BLaER1 (cell line): Measurements from ENCODE around the gene RAI14.
"Not testable (repeated sequence)": the region's sequence is repeated elsewhere in the genome, so short reads cannot be mapped to it uniquely, and the experiment has no call there.

Experiments used
- H3K27ac ChIP-seq: shearing (Covaris generic); formaldehyde crosslinking; 2 replicates; pipeline ENCODE4 v1.8.1; 2022
- H3K27me3 ChIP-seq: shearing (Covaris generic); formaldehyde crosslinking; 2 replicates; pipeline ENCODE4 v1.8.1; 2022
- H3K36me3 ChIP-seq: shearing (Covaris generic); formaldehyde crosslinking; 2 replicates; pipeline ENCODE4 v1.8.1; 2022
- H3K4me1 ChIP-seq: shearing (Covaris generic); formaldehyde crosslinking; 2 replicates; pipeline ENCODE4 v1.8.1; 2022
- H3K4me2 ChIP-seq: shearing (Covaris generic); formaldehyde crosslinking; 2 replicates; pipeline ENCODE4 v1.8.1; 2022
- H3K4me3 ChIP-seq: shearing (Covaris generic); formaldehyde crosslinking; 2 replicates; pipeline ENCODE4 v1.8.1; 2022
- H3K9ac ChIP-seq: shearing (Covaris generic); formaldehyde crosslinking; 2 replicates; pipeline ENCODE4 v1.8.1; 2022
- H3K9me3 ChIP-seq: shearing (Covaris generic); formaldehyde crosslinking; 2 replicates; pipeline ENCODE4 v1.8.1; 2022
- H4K20me1 ChIP-seq: shearing (Covaris generic); formaldehyde crosslinking; 2 replicates; pipeline ENCODE4 v1.8.1; 2022
- Cebpa-rat ChIP-seq: shearing (Covaris generic); IDR thresholded peaks from 2 replicates; pipeline ENCODE4 v1.8.1; 2022

Gene RAI14

GRCh38 chr5:34695275-34696027 is 39.3 kb downstream of the RAI14 start:
- H4K20me1 ChIP-seq, result no peaks in the 10 kb centered on the region
- H3K27ac ChIP-seq, result peak overlapping the region; percentile 24; the same call in 1 of the 2 replicates
- H3K27me3 ChIP-seq, result no peaks in the 10 kb centered on the region
- TF ChIP-seq Cebpa-rat, result no peak
- no peak overlapping the region for H3K9ac ChIP-seq
- H3K9me3 ChIP-seq, result no peaks in the 10 kb centered on the region
- H3K36me3 ChIP-seq, result peaks cover 9% of the 10 kb centered on the region; the same call in 1 of the 2 replicates
- peak overlapping the region; percentile 52 for H3K4me2 ChIP-seq
- no peak overlapping the region for H3K4me3 ChIP-seq
- peaks cover 17% of the 10 kb centered on the region for H3K4me1 ChIP-seq

GRCh38 chr5:34697308-34698108 is 41.4 kb downstream of the RAI14 start:
- Histone ChIP-seq H3K4me1 (peaks cover 17% of the 10 kb centered on the region), H4K20me1 (no peaks in the 10 kb centered on the region), H3K27ac (no peak overlapping the region), H3K4me3 (no peak overlapping the region), H3K9ac (no peak overlapping the region), H3K4me2 (no peak overlapping the region), H3K36me3 (peaks cover 9% of the 10 kb centered on the region; the same call in 1 of the 2 replicates), H3K9me3 (no peaks in the 10 kb centered on the region), H3K27me3 (no peaks in the 10 kb centered on the region)
- no peak for TF ChIP-seq Cebpa-rat

GRCh38 chr5:34698109-34698419 is 41.9 kb downstream of the RAI14 start:
- H3K4me1 ChIP-seq, result peaks cover 17% of the 10 kb centered on the region
- H3K9ac ChIP-seq, result no peak overlapping the region
- H4K20me1 ChIP-seq, result no peaks in the 10 kb centered on the region
- no peak overlapping the region for H3K4me3 ChIP-seq
- H3K9me3 ChIP-seq, result no peaks in the 10 kb centered on the region
- H3K4me2 ChIP-seq, result no peak overlapping the region
- no peak overlapping the region for H3K27ac ChIP-seq
- peaks cover 9% of the 10 kb centered on the region; the same call in 1 of the 2 replicates for H3K36me3 ChIP-seq
- no peak for TF ChIP-seq Cebpa-rat
- H3K27me3 ChIP-seq, result no peaks in the 10 kb centered on the region

GRCh38 chr5:34698754-34699153 is 42.6 kb downstream of the RAI14 start:
- no peak overlapping the region for H3K9ac ChIP-seq
- H3K27me3 ChIP-seq, result no peaks in the 10 kb centered on the region
- no peak overlapping the region for H3K4me2 ChIP-seq
- H4K20me1 ChIP-seq, result no peaks in the 10 kb centered on the region
- TF ChIP-seq Cebpa-rat, result no peak
- peaks cover 9% of the 10 kb centered on the region; the same call in 1 of the 2 replicates for H3K36me3 ChIP-seq
- H3K27ac ChIP-seq, result no peak overlapping the region
- no peak overlapping the region for H3K4me3 ChIP-seq
- no peaks in the 10 kb centered on the region for H3K9me3 ChIP-seq
- peaks cover 17% of the 10 kb centered on the region for H3K4me1 ChIP-seq

DNA sequence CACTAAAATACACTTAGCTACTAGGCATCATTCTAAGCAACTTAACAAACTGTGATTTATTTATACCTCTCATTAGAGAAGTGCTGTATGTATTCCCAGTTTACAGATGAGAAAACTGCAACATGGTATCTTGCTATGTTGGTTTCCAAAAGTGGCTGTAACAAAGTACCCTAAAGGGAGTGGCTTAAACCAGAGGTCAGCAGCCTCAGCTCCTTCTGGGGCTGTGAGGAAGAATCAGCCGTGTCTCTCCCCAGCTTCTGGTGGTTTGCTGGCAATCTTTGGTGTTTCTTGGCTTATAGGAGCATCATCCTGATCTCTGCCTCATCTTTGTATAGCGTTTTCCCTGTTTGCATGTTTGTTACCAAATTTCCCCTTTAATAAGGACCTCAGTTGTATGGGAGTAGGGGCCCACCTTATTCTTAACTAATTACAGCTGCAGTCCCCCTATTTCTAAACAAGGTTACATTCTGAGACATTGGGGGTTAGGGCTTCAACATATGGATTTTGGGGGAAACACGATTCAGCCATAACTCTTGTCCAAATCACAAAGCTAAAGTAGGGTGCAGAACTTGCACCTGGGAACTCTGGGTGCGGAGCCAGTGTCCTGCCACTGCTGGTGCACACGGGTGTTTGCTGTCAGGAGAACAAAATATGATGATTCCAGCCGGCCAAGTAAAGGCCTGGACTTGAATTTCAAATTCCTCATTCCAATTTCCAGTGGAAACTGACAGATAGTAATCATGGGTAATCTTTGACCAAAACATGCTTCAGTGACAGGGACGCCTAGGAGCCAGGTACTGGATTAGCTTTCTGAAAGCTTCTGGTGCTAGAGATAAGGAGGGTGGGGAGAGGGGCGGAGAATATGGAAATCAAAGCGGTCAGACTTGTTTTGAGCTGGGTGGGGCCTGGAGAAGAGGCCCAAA is 43.3 kb downstream of the RAI14 start:
- H3K4me3 ChIP-seq, result no peak overlapping the region
- TF ChIP-seq Cebpa-rat, result no peak

GRCh38 chr5:34700078-34700452 is 43.9 kb downstream of the RAI14 start:
- H3K9me3 ChIP-seq, result no peaks in the 10 kb centered on the region
- TF ChIP-seq Cebpa-rat, result no peak
- no peak overlapping the region for H3K9ac ChIP-seq
- no peaks in the 10 kb centered on the region for H4K20me1 ChIP-seq
- H3K36me3 ChIP-seq, result peaks cover 9% of the 10 kb centered on the region; the same call in 1 of the 2 replicates
- no peak overlapping the region for H3K4me3 ChIP-seq
- H3K27ac ChIP-seq, result no peak overlapping the region
- no peak overlapping the region for H3K4me2 ChIP-seq
- peaks cover 15% of the 10 kb centered on the region for H3K4me1 ChIP-seq
- no peaks in the 10 kb centered on the region for H3K27me3 ChIP-seq

More for the DNA sequence above, 43.3 kb downstream of the RAI14 start:
- H3K9ac ChIP-seq, result no peak overlapping the region
- H3K27me3 ChIP-seq, result no peaks in the 10 kb centered on the region
- H3K9me3 ChIP-seq, result no peaks in the 10 kb centered on the region
- peaks cover 17% of the 10 kb centered on the region for H3K4me1 ChIP-seq
- peaks cover 9% of the 10 kb centered on the region; the same call in 1 of the 2 replicates for H3K36me3 ChIP-seq
- no peak overlapping the region for H3K27ac ChIP-seq
- no peak overlapping the region for H3K4me2 ChIP-seq
- no peaks in the 10 kb centered on the region for H4K20me1 ChIP-seq

DNA sequence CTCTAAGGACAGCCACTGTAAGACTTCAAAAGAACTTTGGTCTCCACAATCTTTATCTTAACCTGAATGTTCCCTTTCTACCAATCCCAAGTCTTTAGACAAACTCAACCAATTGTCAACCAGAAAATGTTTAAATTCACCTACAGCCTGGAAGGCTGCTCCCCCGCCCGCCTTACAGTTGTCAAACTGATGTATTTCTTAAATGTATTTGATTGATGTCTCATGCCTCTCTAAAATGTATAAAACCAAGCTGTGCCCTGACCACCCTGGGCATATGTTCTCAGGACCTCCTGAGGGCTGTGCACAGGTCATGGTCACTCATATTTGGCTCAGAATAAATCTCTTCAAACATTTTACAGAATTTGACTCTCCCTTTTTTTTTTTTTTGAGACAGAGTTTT is 45.3 kb downstream of the RAI14 start:
- not testable (repeated sequence) for H3K27me3 ChIP-seq, H3K9ac ChIP-seq, H3K4me2 ChIP-seq, H3K36me3 ChIP-seq, H3K27ac ChIP-seq, H3K9me3 ChIP-seq, H3K4me3 ChIP-seq, H4K20me1 ChIP-seq, H3K4me1 ChIP-seq

DNA sequence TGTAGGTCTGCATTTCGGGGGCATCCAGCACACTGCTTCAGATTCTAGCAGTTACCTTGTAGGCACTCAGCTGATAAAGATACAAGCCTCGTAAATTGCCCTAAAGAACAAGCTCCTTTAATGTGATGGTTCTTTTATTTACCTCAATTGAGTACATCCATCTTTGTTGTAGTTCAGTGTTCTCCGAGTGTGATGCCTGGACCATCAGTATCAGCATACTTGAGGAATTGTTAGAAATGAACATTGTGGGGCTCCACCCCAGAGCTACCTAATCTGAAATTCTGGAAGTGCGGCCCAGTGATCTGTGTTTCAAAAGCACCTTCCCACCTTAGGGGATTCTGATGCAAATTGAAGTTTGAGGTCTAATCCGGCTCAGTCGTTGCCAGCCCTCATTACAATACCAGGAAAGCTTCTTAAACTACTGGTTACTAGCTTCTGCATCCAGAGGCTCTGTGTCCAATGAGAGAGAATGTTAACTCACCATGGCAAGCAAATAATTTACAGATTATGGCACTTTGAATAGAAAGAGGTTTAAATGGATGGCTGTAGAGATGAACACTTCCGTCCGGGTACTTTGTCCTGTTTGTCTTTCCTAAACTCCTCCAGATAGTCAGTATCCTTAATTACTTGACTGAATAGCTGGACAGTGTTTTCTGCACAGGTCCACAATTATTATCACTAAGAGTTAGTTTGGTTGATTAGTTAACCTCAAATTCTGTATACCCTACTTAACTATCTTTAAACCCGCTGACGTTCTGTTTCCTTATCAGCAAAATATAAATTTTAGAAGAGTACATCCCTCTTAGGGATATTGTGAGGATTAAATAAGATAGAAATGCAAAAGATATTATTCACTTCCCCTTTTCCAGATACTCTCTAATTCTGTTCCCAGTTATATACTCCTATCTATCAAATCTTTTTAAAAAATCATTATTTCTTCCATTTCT is 47.9 kb downstream of the RAI14 start:
- Histone ChIP-seq H3K36me3 (peaks cover 3% of the 10 kb centered on the region; the same call in 1 of the 2 replicates), H3K4me2 (no peak overlapping the region), H3K9me3 (no peaks in the 10 kb centered on the region), H3K9ac (no peak overlapping the region), H3K4me1 (peaks cover 6% of the 10 kb centered on the region), H3K27ac (no peak overlapping the region), H3K27me3 (no peaks in the 10 kb centered on the region), H3K4me3 (no peak overlapping the region), H4K20me1 (no peaks in the 10 kb centered on the region)
- TF ChIP-seq Cebpa-rat, result no peak

- H3K9ac ChIP-seq, result no peak overlapping the region
- no peak overlapping the region for H3K4me2 ChIP-seq
- H4K20me1 ChIP-seq, result no peaks in the 10 kb centered on the region
- no peaks in the 10 kb centered on the region; the same call in 1 of the 2 replicates for H3K36me3 ChIP-seq
- no peak overlapping the region for H3K4me3 ChIP-seq
- no peaks in the 10 kb centered on the region for H3K9me3 ChIP-seq
- H3K27me3 ChIP-seq, result no peaks in the 10 kb centered on the region
- no peak overlapping the region for H3K27ac ChIP-seq
- H3K4me1 ChIP-seq, result peaks cover 6% of the 10 kb centered on the region
- TF ChIP-seq Cebpa-rat, result no peak
Measured at GRCh38 chr5:34706084-34706483, 50.0 kb downstream of the RAI14 start.
